H9 (cell line): ENCODE data around the gene TADA1. TPM values are rescaled to one million over a fixed set of nuclear protein-coding genes. Genes with fewer than 3 reads are reported as not detected.
A peak's percentile ranks its signal among the peaks of the same experiment; 100 is the strongest.

Experiments used
- DNase-seq: peaks from one replicate; pipeline ENCODE4 v3.0.0-alpha.2; 2017
- H2AFZ ChIP-seq: one replicate; pipeline ENCODE4 v1.6.1; 2013; ENCODE audit warnings: mild to moderate bottlenecking, low read length, control low read depth, moderate library complexity
- H2AK5ac ChIP-seq: 2 replicates; pipeline ENCODE4 v1.6.1; 2013; ENCODE audit warnings: low read length, control low read depth, mixed read lengths; ENCODE audit not compliant: insufficient read length
- H2BK120ac ChIP-seq: one replicate; pipeline ENCODE4 v1.6.1; 2013; ENCODE audit warnings: low read depth, mild to moderate bottlenecking, low read length, control low read depth, inconsistent platforms; ENCODE audit not compliant: poor library complexity, severe bottlenecking
- H2BK12ac ChIP-seq: 2 replicates; pipeline ENCODE4 v1.6.1; 2013; ENCODE audit warnings: low read length, control low read depth, mixed read lengths, low read depth; ENCODE audit not compliant: insufficient read length
- H2BK15ac ChIP-seq: 2 replicates; pipeline ENCODE4 v1.6.1; 2013; ENCODE audit warnings: low read depth, low read length, control low read depth
- H2BK20ac ChIP-seq: one replicate; pipeline ENCODE4 v1.6.1; 2013; ENCODE audit warnings: low read depth, mild to moderate bottlenecking, low read length, control low read depth, inconsistent platforms; ENCODE audit not compliant: poor library complexity, severe bottlenecking
- H2BK5ac ChIP-seq: 2 replicates; pipeline ENCODE4 v1.6.1; 2013; ENCODE audit warnings: low read length, control low read depth, mixed read lengths; ENCODE audit not compliant: insufficient read length
- H3K14ac ChIP-seq: 2 replicates; pipeline ENCODE4 v1.6.1; 2013; ENCODE audit warnings: low read length, control low read depth; ENCODE audit not compliant: insufficient read depth
- H3K18ac ChIP-seq: 2 replicates; pipeline ENCODE4 v1.6.1; 2013; ENCODE audit warnings: low read depth, mild to moderate bottlenecking, mixed read lengths, low read length, control low read depth; ENCODE audit not compliant: insufficient read length
- H3K23ac ChIP-seq: 2 replicates; pipeline ENCODE4 v1.6.1; 2013; ENCODE audit warnings: low read length, control low read depth, mixed read lengths, low read depth; ENCODE audit not compliant: insufficient read length
- H3K23me2 ChIP-seq: 2 replicates; pipeline ENCODE4 v1.6.1; 2013; ENCODE audit warnings: low read depth, mild to moderate bottlenecking, mixed read lengths, low read length, control low read depth; ENCODE audit not compliant: insufficient read length, poor library complexity, severe bottlenecking
- H3K27ac ChIP-seq: 2 replicates; pipeline ENCODE4 v1.5.1; 2013; ENCODE audit warnings: low read length, control low read depth, mixed read lengths, low read depth; ENCODE audit not compliant: insufficient read length
- H3K27me3 ChIP-seq: 2 replicates; pipeline ENCODE4 v1.6.1; 2013; ENCODE audit warnings: low read length, control low read depth, inconsistent platforms; ENCODE audit not compliant: insufficient read depth
- H3K4ac ChIP-seq: 2 replicates; pipeline ENCODE4 v1.6.1; 2013; ENCODE audit warnings: low read depth, mild to moderate bottlenecking, control low read depth, inconsistent platforms, low read length, moderate library complexity
- H3K4me1 ChIP-seq: 2 replicates; pipeline ENCODE4 v1.6.1; 2013; ENCODE audit warnings: low read length, control low read depth, inconsistent platforms; ENCODE audit not compliant: insufficient read depth
- H3K4me2 ChIP-seq: 2 replicates; pipeline ENCODE4 v1.6.1; 2013; ENCODE audit warnings: low read length, control low read depth, mixed read lengths; ENCODE audit not compliant: insufficient read length, insufficient read depth
- H3K56ac ChIP-seq: 2 replicates; pipeline ENCODE4 v1.6.1; 2013; ENCODE audit warnings: low read depth, mild to moderate bottlenecking, mixed read lengths, low read length, control low read depth; ENCODE audit not compliant: insufficient read length
- H3K79me1 ChIP-seq: 2 replicates; pipeline ENCODE4 v1.6.1; 2013; ENCODE audit warnings: low read depth, mild to moderate bottlenecking, moderate library complexity, low read length, control low read depth, inconsistent platforms; ENCODE audit not compliant: insufficient read depth, poor library complexity, severe bottlenecking
- H3K79me2 ChIP-seq: 2 replicates; pipeline ENCODE4 v1.6.1; 2013; ENCODE audit warnings: low read length, control low read depth, inconsistent platforms; ENCODE audit not compliant: insufficient read depth
- H3K9ac ChIP-seq: 2 replicates; pipeline ENCODE4 v1.6.1; 2013; ENCODE audit warnings: low read length, control low read depth, mixed read lengths; ENCODE audit not compliant: insufficient read length; ENCODE audit errors: extremely low read depth
- H3K9me3 ChIP-seq: one replicate; pipeline ENCODE4 v1.6.1; 2013; ENCODE audit warnings: low read depth, low read length, inconsistent platforms; ENCODE audit not compliant: control insufficient read depth
- H3T11ph ChIP-seq: one replicate; pipeline ENCODE4 v1.6.1; 2013; ENCODE audit warnings: mild to moderate bottlenecking, low read length, control low read depth, inconsistent platforms
- H4K20me1 ChIP-seq: one replicate; pipeline ENCODE4 v1.6.1; 2013; ENCODE audit not compliant: control insufficient read depth, insufficient read length, insufficient read depth
- H4K5ac ChIP-seq: 2 replicates; pipeline ENCODE4 v1.6.1; 2013; ENCODE audit warnings: low read depth, mild to moderate bottlenecking, mixed read lengths, low read length, control low read depth; ENCODE audit not compliant: insufficient read length
- H4K8ac ChIP-seq: replicated peaks from 2 replicates; pipeline ENCODE4 v1.6.1; 2013; ENCODE audit warnings: low read length, control low read depth, mixed read lengths, low read depth; ENCODE audit not compliant: insufficient read length
- H4K91ac ChIP-seq: 2 replicates; pipeline ENCODE4 v1.6.1; 2013; ENCODE audit warnings: low read depth, mild to moderate bottlenecking, moderate library complexity, mixed read lengths, low read length, control low read depth; ENCODE audit not compliant: insufficient read length
- H3K27ac Mint-ChIP-seq, 3 experiments: 2 replicates in 2 of 3; 3 replicates in 1 of 3; pipeline ENCODE4 v1.8.0; 2020 to 2021; ENCODE audit warnings: mixed read lengths in 3 of 3, mild to moderate bottlenecking in 1 of 3, moderate library complexity in 1 of 3
- H3K27me3 Mint-ChIP-seq: 2 replicates; pipeline ENCODE4 v1.8.0; 2021; ENCODE audit warnings: low read depth, mild to moderate bottlenecking, moderate library complexity, mixed read lengths
- H3K36me3 Mint-ChIP-seq, 3 experiments: 2 replicates in 2 of 3; 3 replicates in 1 of 3; pipeline ENCODE4 v1.8.0; 2020 to 2021; ENCODE audit warnings: low read depth in 3 of 3, mixed read lengths in 3 of 3; ENCODE audit not compliant: insufficient read depth in 1 of 3
- H3K4me1 Mint-ChIP-seq, 2 experiments: 2 replicates each; pipeline ENCODE4 v1.8.0; 2020; ENCODE audit warnings: mixed read lengths in 2 of 2
- H3K4me3 Mint-ChIP-seq, 2 experiments: 2 replicates in 1 of 2; 3 replicates in 1 of 2; pipeline ENCODE4 v1.8.0; 2020 to 2021; ENCODE audit warnings: mild to moderate bottlenecking in 2 of 2, mixed read lengths in 2 of 2, moderate library complexity in 1 of 2
- H3K9me3 Mint-ChIP-seq, 2 experiments: 2 replicates in 1 of 2; 3 replicates in 1 of 2; pipeline ENCODE4 v1.8.0; 2020; ENCODE audit warnings: mild to moderate bottlenecking in 2 of 2, mixed read lengths in 2 of 2, moderate library complexity in 1 of 2
- WGBS: extraction: QIAGEN DNeasy Blood & Tissue Kit; methylation state at CpG from one replicate; pipeline ENCODE4 v1.1.7; 2013; ENCODE audit warnings: missing lambda C conversion rate, low lambda C conversion rate, mixed read lengths; ENCODE audit not compliant: insufficient read length; ENCODE audit errors: extremely low coverage; 5-methylcytosine and 5-hydroxymethylcytosine counted together
- total RNA-seq: library from RNA; stranded (reverse); gene quantifications from 2 replicates; pipeline ENCODE4 v1.2.1, GENCODE V29; 2021
- TF ChIP-seq, protein P1 (sequence below): fragments of 200-600 bp; sonication (generic); conservative IDR thresholded peaks from 3 replicates; pipeline ENCODE4 v1.8.0; 2021; ENCODE audit warnings: antibody characterized with exemption, mild to moderate bottlenecking

TADA1 gene
- total RNA-seq, 1 experiment from 2014 or later, result 20.7 TPM

DNA sequence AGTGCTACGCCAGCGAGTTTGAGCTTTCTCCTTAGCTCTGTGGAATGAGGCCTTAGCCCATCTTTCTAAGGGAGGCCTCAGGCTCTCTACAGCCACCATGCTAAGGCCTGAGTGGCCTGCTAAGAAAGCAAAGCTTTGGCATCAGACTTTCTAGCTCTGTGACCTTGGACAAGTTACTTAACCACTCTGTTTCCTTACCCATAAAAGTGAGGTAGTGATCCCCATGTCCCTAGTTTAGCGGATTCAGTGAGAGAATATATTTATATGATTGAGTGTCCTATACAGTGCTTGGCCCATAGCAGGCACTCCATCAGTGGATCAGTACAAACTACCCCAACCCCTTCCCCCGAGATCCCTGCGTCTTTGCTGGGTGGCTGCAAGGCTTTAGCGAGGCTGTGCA lies 32.7 kb downstream of the TADA1 start:
- no peaks in the 10 kb centered on the region for H4K20me1 ChIP-seq
- H3K56ac ChIP-seq, result no peak overlapping the region
- H2BK12ac ChIP-seq, result no peak overlapping the region
- no peak overlapping the region for H3K27ac ChIP-seq
- no peak overlapping the region for H2BK120ac ChIP-seq
- H2BK5ac ChIP-seq, result no peak overlapping the region
- H3K4me1 Mint-ChIP-seq, result peaks cover 15 to 20% of the 10 kb centered on the region in 2 experiments
- no peak overlapping the region for H4K8ac ChIP-seq
- H3K79me2 ChIP-seq, result peaks cover 5% of the 10 kb centered on the region; the same call in 1 of the 2 replicates
- no peak overlapping the region for H4K91ac ChIP-seq
- H4K5ac ChIP-seq, result no peak overlapping the region
- H3K4ac ChIP-seq, result no peak overlapping the region
- H3K18ac ChIP-seq, result no peak overlapping the region
- H2AK5ac ChIP-seq, result no peak overlapping the region
- no peak overlapping the region for H2BK20ac ChIP-seq
- H3K4me3 Mint-ChIP-seq, result no peak overlapping the region; a peak in 1 of 5 replicates
- H3K4me1 ChIP-seq, result peaks cover 5% of the 10 kb centered on the region; the same call in 1 of the 2 replicates
- no peak overlapping the region for H3K4me2 ChIP-seq
- H3K14ac ChIP-seq, result no peak overlapping the region
- no peak overlapping the region for H2AFZ ChIP-seq
- TF ChIP-seq, protein P1, sequence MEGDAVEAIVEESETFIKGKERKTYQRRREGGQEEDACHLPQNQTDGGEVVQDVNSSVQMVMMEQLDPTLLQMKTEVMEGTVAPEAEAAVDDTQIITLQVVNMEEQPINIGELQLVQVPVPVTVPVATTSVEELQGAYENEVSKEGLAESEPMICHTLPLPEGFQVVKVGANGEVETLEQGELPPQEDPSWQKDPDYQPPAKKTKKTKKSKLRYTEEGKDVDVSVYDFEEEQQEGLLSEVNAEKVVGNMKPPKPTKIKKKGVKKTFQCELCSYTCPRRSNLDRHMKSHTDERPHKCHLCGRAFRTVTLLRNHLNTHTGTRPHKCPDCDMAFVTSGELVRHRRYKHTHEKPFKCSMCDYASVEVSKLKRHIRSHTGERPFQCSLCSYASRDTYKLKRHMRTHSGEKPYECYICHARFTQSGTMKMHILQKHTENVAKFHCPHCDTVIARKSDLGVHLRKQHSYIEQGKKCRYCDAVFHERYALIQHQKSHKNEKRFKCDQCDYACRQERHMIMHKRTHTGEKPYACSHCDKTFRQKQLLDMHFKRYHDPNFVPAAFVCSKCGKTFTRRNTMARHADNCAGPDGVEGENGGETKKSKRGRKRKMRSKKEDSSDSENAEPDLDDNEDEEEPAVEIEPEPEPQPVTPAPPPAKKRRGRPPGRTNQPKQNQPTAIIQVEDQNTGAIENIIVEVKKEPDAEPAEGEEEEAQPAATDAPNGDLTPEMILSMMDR, result no peak
- H3K79me1 ChIP-seq, result no peaks in the 10 kb centered on the region
- H2BK15ac ChIP-seq, result no peak overlapping the region
- DNase-seq, result no peak
- H3K27me3 ChIP-seq, result no peaks in the 10 kb centered on the region
- no peak overlapping the region for H3T11ph ChIP-seq
- H3K9me3 Mint-ChIP-seq, result no peaks in the 10 kb centered on the region
- no peaks in the 10 kb centered on the region for H3K9me3 ChIP-seq
- H3K23me2 ChIP-seq, result peaks cover 4% of the 10 kb centered on the region
- no peak overlapping the region for H3K23ac ChIP-seq
- peaks cover 60 to 80% (median 73%) of the 10 kb centered on the region in 3 experiments for H3K36me3 Mint-ChIP-seq
- H3K9ac ChIP-seq, result no peak overlapping the region
- H3K27me3 Mint-ChIP-seq, result peaks cover 2% of the 10 kb centered on the region
- WGBS, result no CpG with 5 or more reads among the region's 6 CpGs
- peak overlapping the region in 2 of 3 experiments; percentile 18 to 28; a peak in 1 of 7 replicates for H3K27ac Mint-ChIP-seq
